Activated CD4-positive, alpha-beta T cell treated with anti-CD3 and anti-CD28 coated beads for 36 hours (primary cell): ENCODE results near the gene GATA3. TPM values are rescaled to one million over a fixed set of nuclear protein-coding genes. Genes with fewer than 3 reads are reported as not detected.

ENCODE experiments used
- ATAC-seq: fragments of 200-7000 bp; cut with Tn5 transposase; one replicate; pipeline ENCODE4 v1.10.0; 2021; ENCODE audit warnings: mild to moderate bottlenecking, moderate library complexity
- CTCF ChIA-PET: fragments of 350-600 bp; sonication (Branson Sonifier 250); formaldehyde crosslinking; loops from one replicate; lab custom pipeline; 2021; ENCODE audit warnings: antibody characterized with exemption; lab: Charles Lee
- POLR2A ChIA-PET: fragments of 350-600 bp; sonication (Branson Sonifier 250); formaldehyde crosslinking; loops from one replicate; lab custom pipeline; 2021; ENCODE audit warnings: antibody characterized with exemption, inconsistent platforms; lab: Charles Lee
- DNase-seq: peaks from one replicate; pipeline ENCODE4 v3.0.0-alpha.2; 2020
- H3K27ac Mint-ChIP-seq: one replicate; pipeline ENCODE4 v1.8.0; 2021; ENCODE audit warnings: mixed read lengths
- H3K27me3 Mint-ChIP-seq: one replicate; pipeline ENCODE4 v1.8.0; 2021; ENCODE audit warnings: mixed read lengths
- H3K36me3 Mint-ChIP-seq: one replicate; pipeline ENCODE4 v1.8.0; 2021; ENCODE audit warnings: low read depth, mixed read lengths
- H3K4me1 Mint-ChIP-seq: one replicate; pipeline ENCODE4 v1.8.0; 2021; ENCODE audit warnings: mixed read lengths
- H3K4me3 Mint-ChIP-seq: one replicate; pipeline ENCODE4 v1.8.0; 2021; ENCODE audit warnings: mild to moderate bottlenecking, moderate library complexity, mixed read lengths
- H3K9me3 Mint-ChIP-seq: one replicate; pipeline ENCODE4 v1.8.0; 2021; ENCODE audit warnings: low read depth, mixed read lengths
- intact Hi-C, 2 experiments: fragments of 100-400 bp; cut with DNase I in 1 of 2; cut with micrococcal nuclease in 1 of 2; formaldehyde crosslinking; loops; one replicate each; pipeline versions ENCODE4 v1.14.2 to v1.15.1; 2022 to 2024; cut with DNase I, micrococcal nuclease
- total RNA-seq, 2 experiments: library from RNA; stranded (reverse); gene quantifications; one replicate each; pipeline ENCODE4 v1.2.3, GENCODE V29; 2021

Gene GATA3
- total RNA-seq, 2 experiments from 2014 or later = 23.5 to 30.2 TPM

DNA sequence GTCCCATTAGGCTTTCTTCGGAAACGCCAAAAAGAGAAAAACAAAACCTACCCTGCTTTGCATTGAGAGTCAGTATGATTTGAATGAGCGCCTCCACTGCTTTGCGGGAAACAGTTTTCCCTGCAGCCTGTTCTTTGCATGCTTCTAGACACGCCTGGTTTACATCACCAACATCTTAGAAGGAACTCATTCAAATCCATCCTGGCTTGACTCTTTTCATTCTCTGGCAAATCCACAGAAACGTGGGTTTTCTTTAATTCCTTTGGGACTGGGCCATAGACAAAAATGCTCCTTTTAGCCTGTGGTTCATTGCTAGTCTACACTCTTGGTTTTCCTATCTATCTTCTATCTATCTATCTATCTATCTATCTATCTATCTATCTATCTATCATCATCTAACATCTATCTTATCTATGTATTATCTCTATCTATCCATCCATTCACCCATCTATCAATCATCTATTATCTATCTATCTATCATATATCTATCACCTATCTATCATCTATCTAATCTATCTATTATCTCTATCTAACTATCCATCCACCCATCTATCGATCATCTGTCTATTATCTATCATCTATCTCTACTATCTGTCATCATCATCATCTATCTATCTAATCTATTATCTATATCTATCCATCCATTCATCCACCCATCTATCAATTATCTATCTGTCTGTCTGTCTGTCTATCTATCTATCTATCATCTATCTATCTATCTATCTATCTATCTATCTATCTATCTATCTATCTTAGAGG is 68.3 kb downstream of the GATA3 start:
- intact Hi-C loops = no loop called here
- H3K36me3 Mint-ChIP-seq = no peaks in the 10 kb centered on the region
- no peak for ATAC-seq
- CTCF ChIA-PET = no interaction called here
- no peak overlapping the region for H3K4me3 Mint-ChIP-seq
- H3K9me3 Mint-ChIP-seq = no peaks in the 10 kb centered on the region
- DNase-seq = no peak
- H3K4me1 Mint-ChIP-seq = no peaks in the 10 kb centered on the region
- POLR2A ChIA-PET = no interaction called here
- no peak overlapping the region for H3K27ac Mint-ChIP-seq
- H3K27me3 Mint-ChIP-seq = no peaks in the 10 kb centered on the region

DNA sequence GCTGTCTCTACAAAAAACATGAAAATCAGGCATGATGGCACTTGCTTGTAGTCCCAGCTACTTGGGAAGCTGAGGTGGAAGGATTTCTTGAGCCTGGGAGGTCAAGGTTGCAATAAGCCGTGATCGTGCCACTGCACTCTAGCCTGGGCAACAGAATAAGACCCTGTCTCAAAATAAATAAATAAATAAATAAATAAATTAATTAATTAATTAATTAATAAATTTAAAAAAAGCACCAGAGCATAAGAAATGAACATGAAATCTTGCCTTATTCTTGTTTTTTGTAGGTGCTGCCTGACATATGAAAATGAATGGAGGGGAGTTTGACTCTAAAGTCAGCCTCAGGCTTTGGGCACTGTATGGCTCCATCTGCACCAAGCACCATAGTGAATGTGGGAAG is 69.9 kb downstream of the GATA3 start:
- H3K27me3 Mint-ChIP-seq = no peaks in the 10 kb centered on the region
- H3K36me3 Mint-ChIP-seq = no peaks in the 10 kb centered on the region
- ChIA-PET POLR2A (no interaction called here), CTCF (no interaction called here)
- no peak overlapping the region for H3K4me3 Mint-ChIP-seq
- no peak overlapping the region for H3K27ac Mint-ChIP-seq
- intact Hi-C loops = no loop called here
- DNase-seq (no peak), ATAC-seq (no peak)
- no peaks in the 10 kb centered on the region for H3K4me1 Mint-ChIP-seq
- H3K9me3 Mint-ChIP-seq = no peaks in the 10 kb centered on the region

Other genes starting within 250 kb of the GATA3 start
- gene TAF3, start 236.2 kb upstream of the GATA3 start, total RNA-seq = 10 to 100 TPM; 12.2 to 17.7 TPM